Liver (tissue), 9 donors: Measurements from ENCODE around the gene DNAH7. TPM values are rescaled to one million over a fixed set of nuclear protein-coding genes. Genes with fewer than 3 reads are reported as not detected.

Experiments used
- DNase-seq: peaks from one replicate; pipeline ENCODE4 v3.0.0-alpha.2; 2017; ENCODE audit warnings: low spot score
- H3K27ac ChIP-seq, 2 donors: one replicate each; pipeline ENCODE4 v1.7.0; 2013; ENCODE audit warnings: inconsistent platforms in 2 of 2, low read length in 2 of 2, control low read depth in 1 of 2, low read depth in 1 of 2, mild to moderate bottlenecking in 1 of 2
- H3K27me3 ChIP-seq, 4 donors: one replicate each; pipeline versions ENCODE4 v1.6.1 to v1.7.0; 2013; ENCODE audit warnings: low read length in 3 of 4, inconsistent platforms in 1 of 4, mild to moderate bottlenecking in 1 of 4, moderate library complexity in 1 of 4; ENCODE audit not compliant: control insufficient read depth in 4 of 4, insufficient read depth in 4 of 4
- H3K36me3 ChIP-seq, 4 donors: one replicate each; pipeline versions ENCODE4 v1.6.1 to v1.7.0; 2013; ENCODE audit warnings: low read length in 3 of 4, mild to moderate bottlenecking in 3 of 4, low read depth in 1 of 4, moderate library complexity in 1 of 4; ENCODE audit not compliant: control insufficient read depth in 4 of 4, insufficient read depth in 3 of 4
- H3K4me1 ChIP-seq, 4 donors: one replicate each; pipeline versions ENCODE4 v1.6.1 to v1.7.0; 2013; ENCODE audit warnings: low read length in 3 of 4, mild to moderate bottlenecking in 3 of 4, moderate library complexity in 1 of 4; ENCODE audit not compliant: control insufficient read depth in 4 of 4, insufficient read depth in 4 of 4
- H3K4me3 ChIP-seq, 3 donors: one replicate each; pipeline versions ENCODE4 v1.6.1 to v1.7.0; 2013; ENCODE audit warnings: low read length in 3 of 3, control low read depth in 1 of 3, low read depth in 1 of 3, mild to moderate bottlenecking in 1 of 3
- H3K9ac ChIP-seq, 2 donors: one replicate each; pipeline ENCODE4 v1.7.0; 2013; ENCODE audit warnings: low read length in 2 of 2, mild to moderate bottlenecking in 2 of 2, moderate library complexity in 2 of 2, control low read depth in 1 of 2, low read depth in 1 of 2
- H3K9me3 ChIP-seq, 4 donors: one replicate each; pipeline versions ENCODE4 v1.6.1 to v1.7.0; 2013; ENCODE audit warnings: low read length in 3 of 4; ENCODE audit not compliant: control insufficient read depth in 4 of 4
- CTCF ChIP-seq: fragments of 150-350 bp; IDR thresholded peaks from 2 replicates; pipeline ENCODE4 v1.5.1; 2017; ENCODE audit warnings: improper control_type of control experiment, low read depth, low read length; ENCODE audit not compliant: missing input control
- EGR1 ChIP-seq, 2 donors: IDR thresholded peaks; 2 replicates each; pipeline ENCODE4 v1.6.1; 2016 to 2018; ENCODE audit warnings: antibody characterized with exemption in 2 of 2, low read depth in 2 of 2
- FOXA1 ChIP-seq: IDR thresholded peaks from 2 replicates; pipeline ENCODE4 v1.6.1; 2016; ENCODE audit warnings: antibody characterized with exemption
- FOXA2 ChIP-seq: IDR thresholded peaks from 2 replicates; pipeline ENCODE4 v1.6.1; 2016; ENCODE audit warnings: antibody characterized with exemption
- GABPA ChIP-seq, 2 donors: IDR thresholded peaks in 1 of 2; conservative IDR thresholded peaks in 1 of 2; 2 replicates each; pipeline ENCODE4 v1.6.1; 2016; ENCODE audit warnings: antibody characterized with exemption in 2 of 2, mild to moderate bottlenecking in 1 of 2, moderate library complexity in 1 of 2
- HNF4A ChIP-seq, 2 donors: conservative IDR thresholded peaks; 2 replicates each; pipeline ENCODE4 v1.6.1; 2016; ENCODE audit warnings: antibody characterized with exemption in 2 of 2, mild to moderate bottlenecking in 2 of 2
- HNF4G ChIP-seq: IDR thresholded peaks from 2 replicates; pipeline ENCODE4 v1.6.1; 2016; ENCODE audit warnings: antibody characterized with exemption
- JUND ChIP-seq, 2 donors: IDR thresholded peaks; 2 replicates each; pipeline ENCODE4 v1.6.1; 2016; ENCODE audit warnings: antibody characterized with exemption in 2 of 2
- NR2F2 ChIP-seq: IDR thresholded peaks from 2 replicates; pipeline ENCODE4 v1.6.1; 2016; ENCODE audit warnings: antibody characterized with exemption
- RAD21 ChIP-seq, 2 donors: IDR thresholded peaks; 2 replicates each; pipeline ENCODE4 v1.6.1; 2016; ENCODE audit warnings: antibody characterized with exemption in 2 of 2, mild to moderate bottlenecking in 2 of 2
- RXRA ChIP-seq, 2 donors: IDR thresholded peaks; 2 replicates each; pipeline ENCODE4 v1.6.1; 2017 to 2018; ENCODE audit warnings: antibody characterized with exemption in 2 of 2, mild to moderate bottlenecking in 1 of 2
- SP1 ChIP-seq: IDR thresholded peaks from 2 replicates; pipeline ENCODE4 v1.6.1; 2018; ENCODE audit warnings: antibody characterized with exemption, mild to moderate bottlenecking
- TAF1 ChIP-seq: conservative IDR thresholded peaks from 2 replicates; pipeline ENCODE4 v1.6.1; 2016; ENCODE audit warnings: antibody characterized with exemption, mild to moderate bottlenecking
- YY1 ChIP-seq: IDR thresholded peaks from 2 replicates; pipeline ENCODE4 v1.6.1; 2016; ENCODE audit warnings: antibody characterized with exemption, mild to moderate bottlenecking
- ZBTB33 ChIP-seq: IDR thresholded peaks from 2 replicates; pipeline ENCODE4 v1.6.1; 2016; ENCODE audit warnings: antibody characterized with exemption
- WGBS: extraction: QIAGEN DNeasy Blood & Tissue Kit; methylation state at CpG from one replicate; pipeline ENCODE4 v1.1.7; 2013; 5-methylcytosine and 5-hydroxymethylcytosine counted together
- polyA plus RNA-seq, 2 donors: library from polyadenylated mRNA; stranded (reverse) in 1 of 2; unstranded in 1 of 2; fragments of 200-250 nt in 1 of 2; fragments of >200 nt in 1 of 2; fragmentation: Nextera tagmentation in 1 of 2; extraction: Ambion mirVana in 1 of 2; gene quantifications; one replicate each; pipeline versions ENCODE4 v1.2.1 to v1.2.3, GENCODE V29; 2013 to 2015
- total RNA-seq, 2 donors: library from RNA; depleted of rRNA; stranded (reverse); fragments of >200 nt; gene quantifications; one replicate each; pipeline ENCODE4 v1.2.3, GENCODE V29; 2014
- TF ChIP-seq, protein P1 (sequence below): IDR thresholded peaks from 2 replicates; pipeline ENCODE4 v1.6.1; 2016; ENCODE audit warnings: antibody characterized with exemption
- TF ChIP-seq, protein P2 (sequence below): IDR thresholded peaks from 2 replicates; pipeline ENCODE4 v1.6.1; 2016; ENCODE audit warnings: antibody characterized with exemption, mild to moderate bottlenecking
- TF ChIP-seq, protein P3 (sequence below): IDR thresholded peaks from 2 replicates; pipeline ENCODE4 v1.6.1; 2016; ENCODE audit warnings: antibody characterized with exemption
- donor health status: healthy.
- donor health status: healthy.
- donor health status: healthy.
- donor health status: healthy.
- donor health status: healthy.

Gene DNAH7
- total and polyA plus RNA-seq, 4 donors, result under 0.01 to 0.50 (median 0.07) TPM

GRCh38 chr2:196046123-196046917, 22.3 kb downstream of the DNAH7 start:
- no peaks in the 10 kb centered on the region for H3K4me1 ChIP-seq
- TF ChIP-seq RXRA (IDR thresholded peaks at IDR 0.05) (no peak), HNF4A (conservative IDR thresholded peaks at IDR 0.05) (no peak), EGR1 (IDR thresholded peaks at IDR 0.05; ENCODE audit: low read depth in 2 of 2) (no peak), RAD21 (IDR thresholded peaks at IDR 0.05) (no peak), SP1 (no peak), FOXA2 (no peak), GABPA (IDR thresholded peaks at IDR 0.05 in 1 of 2, conservative IDR thresholded peaks at IDR 0.05 in 1 of 2) (no peak), CTCF (no peak), HNF4G (no peak), FOXA1 (no peak), YY1 (no peak), ZBTB33 (no peak), NR2F2 (no peak), TAF1 (no peak), JUND (IDR thresholded peaks at IDR 0.05) (no peak)
- TF ChIP-seq, protein P1, sequence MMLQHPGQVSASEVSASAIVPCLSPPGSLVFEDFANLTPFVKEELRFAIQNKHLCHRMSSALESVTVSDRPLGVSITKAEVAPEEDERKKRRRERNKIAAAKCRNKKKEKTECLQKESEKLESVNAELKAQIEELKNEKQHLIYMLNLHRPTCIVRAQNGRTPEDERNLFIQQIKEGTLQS, result no peak
- TF ChIP-seq, protein P2, sequence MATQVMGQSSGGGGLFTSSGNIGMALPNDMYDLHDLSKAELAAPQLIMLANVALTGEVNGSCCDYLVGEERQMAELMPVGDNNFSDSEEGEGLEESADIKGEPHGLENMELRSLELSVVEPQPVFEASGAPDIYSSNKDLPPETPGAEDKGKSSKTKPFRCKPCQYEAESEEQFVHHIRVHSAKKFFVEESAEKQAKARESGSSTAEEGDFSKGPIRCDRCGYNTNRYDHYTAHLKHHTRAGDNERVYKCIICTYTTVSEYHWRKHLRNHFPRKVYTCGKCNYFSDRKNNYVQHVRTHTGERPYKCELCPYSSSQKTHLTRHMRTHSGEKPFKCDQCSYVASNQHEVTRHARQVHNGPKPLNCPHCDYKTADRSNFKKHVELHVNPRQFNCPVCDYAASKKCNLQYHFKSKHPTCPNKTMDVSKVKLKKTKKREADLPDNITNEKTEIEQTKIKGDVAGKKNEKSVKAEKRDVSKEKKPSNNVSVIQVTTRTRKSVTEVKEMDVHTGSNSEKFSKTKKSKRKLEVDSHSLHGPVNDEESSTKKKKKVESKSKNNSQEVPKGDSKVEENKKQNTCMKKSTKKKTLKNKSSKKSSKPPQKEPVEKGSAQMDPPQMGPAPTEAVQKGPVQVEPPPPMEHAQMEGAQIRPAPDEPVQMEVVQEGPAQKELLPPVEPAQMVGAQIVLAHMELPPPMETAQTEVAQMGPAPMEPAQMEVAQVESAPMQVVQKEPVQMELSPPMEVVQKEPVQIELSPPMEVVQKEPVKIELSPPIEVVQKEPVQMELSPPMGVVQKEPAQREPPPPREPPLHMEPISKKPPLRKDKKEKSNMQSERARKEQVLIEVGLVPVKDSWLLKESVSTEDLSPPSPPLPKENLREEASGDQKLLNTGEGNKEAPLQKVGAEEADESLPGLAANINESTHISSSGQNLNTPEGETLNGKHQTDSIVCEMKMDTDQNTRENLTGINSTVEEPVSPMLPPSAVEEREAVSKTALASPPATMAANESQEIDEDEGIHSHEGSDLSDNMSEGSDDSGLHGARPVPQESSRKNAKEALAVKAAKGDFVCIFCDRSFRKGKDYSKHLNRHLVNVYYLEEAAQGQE, result no peak
- TF ChIP-seq, protein P3, sequence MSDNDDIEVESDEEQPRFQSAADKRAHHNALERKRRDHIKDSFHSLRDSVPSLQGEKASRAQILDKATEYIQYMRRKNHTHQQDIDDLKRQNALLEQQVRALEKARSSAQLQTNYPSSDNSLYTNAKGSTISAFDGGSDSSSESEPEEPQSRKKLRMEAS, result no peak
- H3K9ac ChIP-seq, result no peak overlapping the region
- H3K4me3 ChIP-seq, result no peak overlapping the region
- no peaks in the 10 kb centered on the region for H3K36me3 ChIP-seq
- no peak overlapping the region for H3K27ac ChIP-seq
- DNase-seq, result no peak
- no peaks in the 10 kb centered on the region for H3K27me3 ChIP-seq
- H3K9me3 ChIP-seq, result no peaks in the 10 kb centered on the region
- 86% methylated on average over 7 of the region's 7 CpGs for WGBS
